ENCODE measurements around the gene FRMD4A. TPM values are rescaled to one million over a fixed set of nuclear protein-coding genes. Genes with fewer than 3 reads are reported as not detected.

Gene FRMD4A
- total and polyA plus RNA-seq, 2 of the 4 experiments (the other 2 are of a cell fraction), result 30.3 to 68.8 TPM

GRCh38 chr10:14080795-14081194, 249.9 kb downstream of the FRMD4A start:
- Histone ChIP-seq H2BK5ac (ENCODE audit: low read depth, low read length, poor library complexity, severe bottlenecking) (no peak overlapping the region), H3K14ac (replicated peaks; ENCODE audit: low read depth, low read length) (no peak overlapping the region), H4K91ac (ENCODE audit: insufficient read depth, low read depth, low read length) (no peak overlapping the region), H3K36me3 (ENCODE audit: control insufficient read depth, insufficient read depth, low read length) (no peaks in the 10 kb centered on the region), H2BK120ac (ENCODE audit: low read depth, low read length) (no peak overlapping the region), H3K9ac (ENCODE audit: low read depth, low read length) (no peak overlapping the region), H4K20me1 (ENCODE audit: insufficient read depth, low read length) (no peaks in the 10 kb centered on the region), H2BK20ac (ENCODE audit: low read depth, low read length) (no peak overlapping the region), H3K27ac (ENCODE audit: insufficient read depth, low read length) (no peak overlapping the region), H2AK5ac (ENCODE audit: low read depth, low read length) (no peak overlapping the region), H3K27me3 (ENCODE audit: control insufficient read depth, insufficient read depth, low read length) (peaks cover 3% of the 10 kb centered on the region; the same call in 1 of the 2 replicates), H3K4ac (ENCODE audit: low read depth, low read length) (no peak overlapping the region), H4K8ac (ENCODE audit: low read depth in 2 of 2, low read length in 2 of 2) (no peak overlapping the region), H3K9me3 (ENCODE audit: control insufficient read depth, insufficient read depth, low read length) (peaks cover 8% of the 10 kb centered on the region), H2AFZ (replicated peaks; ENCODE audit: low read length, poor library complexity) (no peak overlapping the region), H3K56ac (ENCODE audit: extremely low read depth, insufficient read depth, low read length) (no peak overlapping the region), H3K4me2 (ENCODE audit: low read depth, low read length) (no peak overlapping the region), H3K4me1 (ENCODE audit: control insufficient read depth, insufficient read depth, low read length) (peaks cover 6% of the 10 kb centered on the region), H3K79me1 (ENCODE audit: low read depth in 1 of 2, low read length in 2 of 2) (no peaks in the 10 kb centered on the region), H3K23ac (ENCODE audit: low read depth, low read length) (no peak overlapping the region), H4K5ac (ENCODE audit: low read depth, low read length) (no peak overlapping the region), H3K18ac (ENCODE audit: low read depth, low read length) (no peak overlapping the region), H2AK9ac (replicated peaks; ENCODE audit: low read depth, low read length, poor library complexity) (no peak overlapping the region), H2BK15ac (ENCODE audit: low read depth, low read length) (no peak overlapping the region), H3K4me3 (ENCODE audit: insufficient read depth, low read depth, low read length) (no peak overlapping the region), H3K9me1 (ENCODE audit: insufficient read depth, low read length) (peaks cover 6% of the 10 kb centered on the region)
- ChIA-PET POLR2A (ENCODE audit: unreplicated experiment) (no interaction called here), CTCF (interaction anchor here (0.5 to 1.3 kb wide), 2 partner anchors 13 to 144 kb away, joined by 3 read pairs; no protein-coding TSS in a partner anchor)
- no peak for DNase-seq
- no peak for ATAC-seq (ENCODE audit: low read depth)
- dilution Hi-C loops (cut with HindIII; ENCODE audit: low sequenced_read_pairs, unreplicated experiment), result no loop called here
- no TSS peak for BruUV-seq (replicated peaks)
- WGBS, 2 experiments (ENCODE audit: extremely low coverage in 2 of 2, insufficient read length in 1 of 2), result 80% methylated on average over 1 of the region's 4 CpGs; no CpG with 5 or more reads in 1 of the 2 experiments
- intact Hi-C loops (cut with micrococcal nuclease), result no loop called here
- no peak for TF ChIP-seq CEBPB (IDR thresholded peaks at IDR 0.05; ENCODE audit: low read depth, low read length)
- no peak for TF ChIP-seq RCOR1 (IDR thresholded peaks at IDR 0.05; ENCODE audit: insufficient replicate concordance, low read length)
- TF ChIP-seq RFX5 (IDR thresholded peaks at IDR 0.05; ENCODE audit: low read depth, low read length), result no peak
- TF ChIP-seq NFE2L2 (IDR thresholded peaks at IDR 0.05; ENCODE audit: low read depth, low read length), result no peak
- no peak for TF ChIP-seq USF2 (IDR thresholded peaks at IDR 0.05; ENCODE audit: low read depth, low read length)
- TF ChIP-seq CTCF (conservative IDR thresholded peaks at IDR 0.05; ENCODE audit: low read depth, low read length), result no peak
- TF ChIP-seq RAD21 (IDR thresholded peaks at IDR 0.05; ENCODE audit: low read length), result no peak
- TF ChIP-seq BHLHE40 (IDR thresholded peaks at IDR 0.05; ENCODE audit: low read depth, low read length), result no peak
- TF ChIP-seq POLR2A (IDR thresholded peaks at IDR 0.05; ENCODE audit: low read depth, low read length), result no peak
- no peak for TF ChIP-seq SMC3 (IDR thresholded peaks at IDR 0.05; ENCODE audit: low read depth, low read length)
- TF ChIP-seq ELK1 (IDR thresholded peaks at IDR 0.05; ENCODE audit: borderline replicate concordance, low read depth, low read length), result no peak
- TF ChIP-seq FOS (IDR thresholded peaks at IDR 0.05; ENCODE audit: low read depth, low read length), result no peak
- TF ChIP-seq MAZ (IDR thresholded peaks at IDR 0.05; ENCODE audit: borderline replicate concordance, low read depth, low read length), result no peak
- TF ChIP-seq CHD1 (IDR thresholded peaks at IDR 0.05; ENCODE audit: low read depth, low read length), result no peak
- TF ChIP-seq MXI1 (IDR thresholded peaks at IDR 0.05; ENCODE audit: borderline replicate concordance, low read depth, low read length), result no peak
- no peak for TF ChIP-seq MAFK (IDR thresholded peaks at IDR 0.05; ENCODE audit: low read depth, low read length)
- in situ Hi-C loops (cut with MboI; ENCODE audit: low sequenced_read_pairs), result loop anchor here (25.0 kb wide), 1 partner anchor 418 kb away; no protein-coding TSS in a partner anchor

All from IMR-90 (cell line).